Measurements from ENCODE around the gene ALDH1L2. TPM values are rescaled to one million over a fixed set of nuclear protein-coding genes. Genes with fewer than 3 reads are reported as not detected.

The ALDH1L2 gene
- total RNA-seq, 1 donor from 2014 or later = 158 TPM

DNA sequence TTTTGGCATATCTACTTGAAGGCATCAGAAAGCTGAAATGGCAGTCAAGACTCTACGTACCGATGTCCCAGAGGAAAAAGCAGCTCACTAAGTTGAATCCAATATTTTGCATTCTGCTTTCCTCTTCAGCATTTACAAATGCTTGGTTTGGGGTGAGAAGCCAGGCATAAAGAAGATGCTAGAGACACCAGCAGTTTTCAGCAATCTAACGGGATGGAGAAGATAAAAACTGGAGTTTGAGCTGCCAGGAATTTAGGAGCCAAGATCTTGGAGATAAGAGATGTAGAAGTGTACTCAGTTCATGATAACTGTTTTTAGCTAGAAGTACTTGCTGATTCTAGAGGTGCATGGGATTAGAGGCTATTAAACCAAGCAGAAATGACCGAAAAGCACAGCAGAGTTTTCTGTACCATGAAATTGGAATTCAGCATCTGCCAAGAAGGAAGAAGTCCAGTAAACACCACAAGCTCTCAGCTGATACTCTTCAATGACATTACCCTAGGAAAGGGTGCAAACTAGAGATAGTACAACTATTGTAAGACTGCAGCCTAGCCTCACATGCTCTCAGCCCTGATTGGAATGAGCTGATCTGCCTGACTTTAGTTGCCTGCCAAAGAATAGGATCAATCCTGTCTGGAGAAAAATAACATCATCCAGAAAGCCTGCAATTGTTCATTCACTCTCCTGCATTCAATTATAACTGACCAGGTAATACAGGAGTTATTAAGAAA, 7.4 kb upstream of the ALDH1L2 start:
- TF ChIP-seq, protein P1, sequence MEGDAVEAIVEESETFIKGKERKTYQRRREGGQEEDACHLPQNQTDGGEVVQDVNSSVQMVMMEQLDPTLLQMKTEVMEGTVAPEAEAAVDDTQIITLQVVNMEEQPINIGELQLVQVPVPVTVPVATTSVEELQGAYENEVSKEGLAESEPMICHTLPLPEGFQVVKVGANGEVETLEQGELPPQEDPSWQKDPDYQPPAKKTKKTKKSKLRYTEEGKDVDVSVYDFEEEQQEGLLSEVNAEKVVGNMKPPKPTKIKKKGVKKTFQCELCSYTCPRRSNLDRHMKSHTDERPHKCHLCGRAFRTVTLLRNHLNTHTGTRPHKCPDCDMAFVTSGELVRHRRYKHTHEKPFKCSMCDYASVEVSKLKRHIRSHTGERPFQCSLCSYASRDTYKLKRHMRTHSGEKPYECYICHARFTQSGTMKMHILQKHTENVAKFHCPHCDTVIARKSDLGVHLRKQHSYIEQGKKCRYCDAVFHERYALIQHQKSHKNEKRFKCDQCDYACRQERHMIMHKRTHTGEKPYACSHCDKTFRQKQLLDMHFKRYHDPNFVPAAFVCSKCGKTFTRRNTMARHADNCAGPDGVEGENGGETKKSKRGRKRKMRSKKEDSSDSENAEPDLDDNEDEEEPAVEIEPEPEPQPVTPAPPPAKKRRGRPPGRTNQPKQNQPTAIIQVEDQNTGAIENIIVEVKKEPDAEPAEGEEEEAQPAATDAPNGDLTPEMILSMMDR (IDR thresholded peaks at IDR 0.05) = no peak
- H3K27me3 Mint-ChIP-seq (ENCODE audit: low read depth) = peaks cover 16% of the 10 kb centered on the region
- peaks cover 8% of the 10 kb centered on the region for H3K36me3 Mint-ChIP-seq (ENCODE audit: low read depth)
- H3K4me3 Mint-ChIP-seq (ENCODE audit: unreplicated experiment) = no peak overlapping the region
- H3K9me3 Mint-ChIP-seq (ENCODE audit: low read depth) = peaks cover 19% of the 10 kb centered on the region
- H3K27ac Mint-ChIP-seq (ENCODE audit: unreplicated experiment) = no peak overlapping the region
- no peak for DNase-seq (ENCODE audit: low spot score)
- H3K4me1 Mint-ChIP-seq (ENCODE audit: low read depth) = no peaks in the 10 kb centered on the region

DNA sequence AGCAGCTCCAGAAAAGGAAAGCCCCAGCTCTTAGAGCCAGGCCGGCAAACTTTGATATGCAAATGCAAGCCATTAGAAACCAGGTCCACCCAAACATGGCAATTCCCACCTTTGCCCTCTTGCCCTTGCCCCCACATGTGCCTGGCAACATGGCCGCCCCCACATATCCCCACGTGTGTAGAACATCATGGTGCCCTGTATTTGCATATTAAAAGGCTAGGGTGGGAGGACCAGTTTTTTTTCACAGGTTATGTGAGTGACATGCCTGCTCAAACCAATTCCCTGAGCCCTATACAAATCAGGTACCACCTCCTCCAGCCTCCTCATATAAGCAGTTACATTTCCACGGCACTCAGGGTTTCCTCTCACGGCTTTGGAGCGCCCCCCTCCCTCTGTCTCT, 6.1 kb upstream of the ALDH1L2 start:
- H3K9me3 Mint-ChIP-seq (ENCODE audit: low read depth) = peaks cover 14% of the 10 kb centered on the region
- H3K36me3 Mint-ChIP-seq (ENCODE audit: low read depth) = peaks cover 3% of the 10 kb centered on the region
- no peak for DNase-seq (ENCODE audit: low spot score)
- TF ChIP-seq, protein P1 (IDR thresholded peaks at IDR 0.05) = no peak
- H3K4me3 Mint-ChIP-seq (ENCODE audit: unreplicated experiment) = no peak overlapping the region
- H3K27me3 Mint-ChIP-seq (ENCODE audit: low read depth) = peaks cover 16% of the 10 kb centered on the region
- H3K27ac Mint-ChIP-seq (ENCODE audit: unreplicated experiment) = no peak overlapping the region
- no peaks in the 10 kb centered on the region for H3K4me1 Mint-ChIP-seq (ENCODE audit: low read depth)

GRCh38 chr12:105089817-105090216, 5.6 kb upstream of the ALDH1L2 start:
- Mint-ChIP-seq H3K27ac (ENCODE audit: unreplicated experiment) (no peak overlapping the region), H3K4me1 (ENCODE audit: low read depth) (no peaks in the 10 kb centered on the region)
- TF ChIP-seq, protein P1 (IDR thresholded peaks at IDR 0.05) = no peak

DNA sequence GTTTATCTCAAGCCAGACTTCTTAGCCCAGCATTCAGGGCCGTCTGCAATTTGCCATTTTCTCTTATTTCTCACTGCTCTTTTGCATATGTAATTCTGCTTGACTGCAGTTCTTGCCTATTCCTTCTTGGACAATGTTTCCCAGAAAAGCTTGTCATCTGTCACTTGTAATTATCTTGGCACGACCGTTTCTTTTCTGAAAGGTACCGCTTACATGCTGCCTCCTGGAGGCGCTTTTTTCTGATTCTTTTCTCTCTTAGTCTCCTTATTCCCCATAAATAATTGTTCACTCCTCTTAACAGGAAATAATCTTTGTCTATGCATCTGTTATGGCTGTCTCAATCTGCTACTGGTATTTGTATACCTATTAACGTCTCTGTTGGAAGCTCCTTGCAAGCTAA, 1.2 kb upstream of the ALDH1L2 start:
- peaks cover 3% of the 10 kb centered on the region for H3K36me3 Mint-ChIP-seq (ENCODE audit: low read depth)
- peaks cover 28% of the 10 kb centered on the region for H3K4me1 Mint-ChIP-seq (ENCODE audit: low read depth)
- no peak overlapping the region for H3K27ac Mint-ChIP-seq (ENCODE audit: unreplicated experiment)
- H3K9me3 Mint-ChIP-seq (ENCODE audit: low read depth) = peaks cover 6% of the 10 kb centered on the region
- DNase-seq (ENCODE audit: low spot score) = no peak
- no peak overlapping the region for H3K4me3 Mint-ChIP-seq (ENCODE audit: unreplicated experiment)
- TF ChIP-seq, protein P1 (IDR thresholded peaks at IDR 0.05) = peak; percentile 26
- peaks cover under 1% of the 10 kb centered on the region for H3K27me3 Mint-ChIP-seq (ENCODE audit: low read depth)

More at GRCh38 chr12:105089817-105090216, 5.6 kb upstream of the ALDH1L2 start:
- Mint-ChIP-seq H3K27me3 (ENCODE audit: low read depth) (peaks cover 16% of the 10 kb centered on the region), H3K4me3 (ENCODE audit: unreplicated experiment) (no peak overlapping the region), H3K36me3 (ENCODE audit: low read depth) (no peaks in the 10 kb centered on the region), H3K9me3 (ENCODE audit: low read depth) (peaks cover 11% of the 10 kb centered on the region)
- DNase-seq (ENCODE audit: low spot score) = no peak

DNA sequence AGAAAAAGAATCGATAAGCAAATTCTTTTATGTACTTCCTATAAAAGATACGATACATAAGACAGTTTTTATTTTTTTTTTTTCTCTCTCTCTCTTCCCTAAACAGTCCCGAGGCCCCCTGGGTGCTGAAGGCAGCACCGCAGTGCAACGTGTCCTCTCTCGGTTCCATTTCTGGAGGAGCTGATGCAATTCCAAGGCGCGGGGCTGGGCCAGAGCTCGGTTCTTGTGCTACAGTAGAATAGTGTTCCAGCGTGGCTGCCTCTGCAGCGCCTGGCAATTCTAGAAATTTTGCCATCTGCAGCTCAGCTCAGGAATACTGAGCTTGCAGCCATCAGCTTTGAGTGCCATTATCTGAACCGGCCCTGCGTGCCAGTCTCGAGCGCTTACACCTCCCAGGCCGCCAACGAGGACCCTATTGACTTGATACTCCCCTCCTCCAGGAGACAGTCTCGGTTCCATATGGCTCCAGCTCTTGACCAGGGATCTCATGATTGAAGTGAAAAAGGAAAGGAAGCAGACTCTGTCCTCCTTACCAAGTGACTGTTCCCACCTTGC, 630 bp downstream of the ALDH1L2 start:
- Mint-ChIP-seq H3K9me3 (ENCODE audit: low read depth) (peaks cover 6% of the 10 kb centered on the region), H3K4me3 (ENCODE audit: unreplicated experiment) (peak overlapping the region; percentile 94), H3K4me1 (ENCODE audit: low read depth) (peaks cover 43% of the 10 kb centered on the region), H3K27me3 (ENCODE audit: low read depth) (no peaks in the 10 kb centered on the region), H3K27ac (ENCODE audit: unreplicated experiment) (peak overlapping the region; percentile 97), H3K36me3 (ENCODE audit: low read depth) (peaks cover 5% of the 10 kb centered on the region)
- no peak for DNase-seq (ENCODE audit: low spot score)
- TF ChIP-seq, protein P1 (IDR thresholded peaks at IDR 0.05) = peak; percentile 43
